ENCODE measurements around the gene COPS8. TPM values are rescaled to one million over a fixed set of nuclear protein-coding genes. Genes with fewer than 3 reads are reported as not detected.
A peak's percentile ranks its signal among the peaks of the same experiment; 100 is the strongest.

Gene COPS8
- total RNA-seq, 1 donor from 2014 or later, result 76.1 TPM

- no peak for FAIRE-seq
- no peaks in the 10 kb centered on the region for H3K79me2 ChIP-seq (ENCODE audit: insufficient read depth, low read length)
- peaks cover 6% of the 10 kb centered on the region for H3K9me3 ChIP-seq (ENCODE audit: insufficient read depth, low read depth, low read length)
- no peak overlapping the region for H3K27ac Mint-ChIP-seq (ENCODE audit: unreplicated experiment)
- H3K9me3 Mint-ChIP-seq (ENCODE audit: unreplicated experiment), result peaks cover 28% of the 10 kb centered on the region
- H3K36me3 ChIP-seq (ENCODE audit: insufficient read depth, low read length), result no peaks in the 10 kb centered on the region
- no peaks in the 10 kb centered on the region for H4K20me1 ChIP-seq (ENCODE audit: insufficient read depth, low read length)
- H3K27me3 ChIP-seq (ENCODE audit: insufficient read depth, low read length), result no peaks in the 10 kb centered on the region
- no peak overlapping the region for H3K27ac ChIP-seq (ENCODE audit: low read depth, low read length)
- H3K4me1 ChIP-seq (ENCODE audit: insufficient read depth, low read length), result no peaks in the 10 kb centered on the region
- no peak for TF ChIP-seq CTCF (IDR thresholded peaks at IDR 0.05; ENCODE audit: insufficient read depth, low read depth, low read length)
- no peak for TF ChIP-seq EZH2 (IDR thresholded peaks at IDR 0.05; ENCODE audit: insufficient read depth, low read length)
- H3K4me3 ChIP-seq (ENCODE audit: insufficient read depth, low read depth, low read length), result no peak overlapping the region
- H3K4me1 Mint-ChIP-seq (ENCODE audit: low read depth, unreplicated experiment), result peaks cover 3% of the 10 kb centered on the region
- peaks cover 3% of the 10 kb centered on the region for H3K36me3 Mint-ChIP-seq (ENCODE audit: low read depth, unreplicated experiment)
- no peak overlapping the region for H2AFZ ChIP-seq (ENCODE audit: low read depth, low read length)
- no peak overlapping the region for H3K9ac ChIP-seq (ENCODE audit: low read length)
- no peak overlapping the region for H3K4me3 Mint-ChIP-seq (ENCODE audit: unreplicated experiment)
- no peak for DNase-seq (ENCODE audit: low read depth)
- peaks cover 7% of the 10 kb centered on the region for H3K27me3 Mint-ChIP-seq (ENCODE audit: low read depth, unreplicated experiment)
- no peak overlapping the region for H3K4me2 ChIP-seq (ENCODE audit: low read length)
Observed at GRCh38 chr2:237143118-237143517, 57.4 kb downstream of the COPS8 start.

- peaks cover 3% of the 10 kb centered on the region for H3K4me1 Mint-ChIP-seq (ENCODE audit: low read depth, unreplicated experiment)
- TF ChIP-seq CTCF (IDR thresholded peaks at IDR 0.05; ENCODE audit: insufficient read depth, low read depth, low read length), result no peak
- no peak for TF ChIP-seq EZH2 (IDR thresholded peaks at IDR 0.05; ENCODE audit: insufficient read depth, low read length)
- Histone ChIP-seq H3K27me3 (ENCODE audit: insufficient read depth, low read length) (no peaks in the 10 kb centered on the region), H3K79me2 (ENCODE audit: insufficient read depth, low read length) (no peaks in the 10 kb centered on the region), H3K36me3 (ENCODE audit: insufficient read depth, low read length) (no peaks in the 10 kb centered on the region), H3K4me1 (ENCODE audit: insufficient read depth, low read length) (no peaks in the 10 kb centered on the region), H3K9me3 (ENCODE audit: insufficient read depth, low read depth, low read length) (peaks cover 13% of the 10 kb centered on the region), H4K20me1 (ENCODE audit: insufficient read depth, low read length) (no peaks in the 10 kb centered on the region), H3K9ac (ENCODE audit: low read length) (no peak overlapping the region), H3K27ac (ENCODE audit: low read depth, low read length) (no peak overlapping the region), H3K4me3 (ENCODE audit: insufficient read depth, low read depth, low read length) (no peak overlapping the region), H3K4me2 (ENCODE audit: low read length) (no peak overlapping the region), H2AFZ (ENCODE audit: low read depth, low read length) (no peak overlapping the region)
- H3K9me3 Mint-ChIP-seq (ENCODE audit: unreplicated experiment), result peaks cover 32% of the 10 kb centered on the region
- DNase-seq (ENCODE audit: low read depth) (peak; percentile 56), FAIRE-seq (no peak)
- H3K36me3 Mint-ChIP-seq (ENCODE audit: low read depth, unreplicated experiment), result peaks cover 3% of the 10 kb centered on the region
- no peak overlapping the region for H3K27ac Mint-ChIP-seq (ENCODE audit: unreplicated experiment)
- peaks cover 7% of the 10 kb centered on the region for H3K27me3 Mint-ChIP-seq (ENCODE audit: low read depth, unreplicated experiment)
- H3K4me3 Mint-ChIP-seq (ENCODE audit: unreplicated experiment), result no peak overlapping the region
Observed at GRCh38 chr2:237143676-237144440, 58.2 kb downstream of the COPS8 start.

GRCh38 chr2:237144516-237144915 is 58.8 kb downstream of the COPS8 start:
- Histone ChIP-seq H3K9me3 (ENCODE audit: insufficient read depth, low read depth, low read length) (peaks cover 13% of the 10 kb centered on the region), H2AFZ (ENCODE audit: low read depth, low read length) (no peak overlapping the region), H3K4me3 (ENCODE audit: insufficient read depth, low read depth, low read length) (no peak overlapping the region), H3K27me3 (ENCODE audit: insufficient read depth, low read length) (no peaks in the 10 kb centered on the region), H4K20me1 (ENCODE audit: insufficient read depth, low read length) (no peaks in the 10 kb centered on the region), H3K79me2 (ENCODE audit: insufficient read depth, low read length) (no peaks in the 10 kb centered on the region), H3K4me2 (ENCODE audit: low read length) (no peak overlapping the region), H3K9ac (ENCODE audit: low read length) (no peak overlapping the region), H3K27ac (ENCODE audit: low read depth, low read length) (no peak overlapping the region), H3K36me3 (ENCODE audit: insufficient read depth, low read length) (no peaks in the 10 kb centered on the region), H3K4me1 (ENCODE audit: insufficient read depth, low read length) (no peaks in the 10 kb centered on the region)
- no peak for DNase-seq (ENCODE audit: low read depth)
- peaks cover 32% of the 10 kb centered on the region for H3K9me3 Mint-ChIP-seq (ENCODE audit: unreplicated experiment)
- H3K4me3 Mint-ChIP-seq (ENCODE audit: unreplicated experiment), result no peak overlapping the region
- no peak for FAIRE-seq
- H3K36me3 Mint-ChIP-seq (ENCODE audit: low read depth, unreplicated experiment), result peaks cover 3% of the 10 kb centered on the region
- H3K27ac Mint-ChIP-seq (ENCODE audit: unreplicated experiment), result no peak overlapping the region
- H3K4me1 Mint-ChIP-seq (ENCODE audit: low read depth, unreplicated experiment), result peaks cover 8% of the 10 kb centered on the region
- TF ChIP-seq EZH2 (IDR thresholded peaks at IDR 0.05; ENCODE audit: insufficient read depth, low read length) (no peak), CTCF (IDR thresholded peaks at IDR 0.05; ENCODE audit: insufficient read depth, low read depth, low read length) (no peak)
- peaks cover 7% of the 10 kb centered on the region for H3K27me3 Mint-ChIP-seq (ENCODE audit: low read depth, unreplicated experiment)
